ENCODE results near the gene WRAP73.

DNA sequence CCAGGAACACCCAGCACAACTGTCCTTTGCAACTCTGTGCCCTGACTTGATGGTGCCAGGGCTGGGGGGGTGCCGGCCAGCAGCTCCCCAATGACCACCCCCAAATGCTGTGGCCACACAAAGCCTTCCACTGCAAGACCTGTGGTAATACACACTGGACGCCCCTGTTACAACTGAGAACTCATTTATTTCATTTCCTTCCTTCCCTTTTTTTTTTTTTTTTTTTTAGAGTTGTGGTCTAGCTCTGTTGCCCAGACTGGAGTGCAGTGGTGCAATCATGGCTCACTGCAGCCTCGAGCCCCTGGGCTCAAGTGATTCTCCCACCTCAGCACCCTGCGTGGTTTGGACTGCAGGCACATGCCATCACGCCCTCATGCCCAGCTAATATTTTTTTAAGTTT is 27.6 kb upstream of the WRAP73 start:
- TF ChIP-seq POLR2A (IDR thresholded peaks at IDR 0.05): no peak
- TF ChIP-seq, protein P1, sequence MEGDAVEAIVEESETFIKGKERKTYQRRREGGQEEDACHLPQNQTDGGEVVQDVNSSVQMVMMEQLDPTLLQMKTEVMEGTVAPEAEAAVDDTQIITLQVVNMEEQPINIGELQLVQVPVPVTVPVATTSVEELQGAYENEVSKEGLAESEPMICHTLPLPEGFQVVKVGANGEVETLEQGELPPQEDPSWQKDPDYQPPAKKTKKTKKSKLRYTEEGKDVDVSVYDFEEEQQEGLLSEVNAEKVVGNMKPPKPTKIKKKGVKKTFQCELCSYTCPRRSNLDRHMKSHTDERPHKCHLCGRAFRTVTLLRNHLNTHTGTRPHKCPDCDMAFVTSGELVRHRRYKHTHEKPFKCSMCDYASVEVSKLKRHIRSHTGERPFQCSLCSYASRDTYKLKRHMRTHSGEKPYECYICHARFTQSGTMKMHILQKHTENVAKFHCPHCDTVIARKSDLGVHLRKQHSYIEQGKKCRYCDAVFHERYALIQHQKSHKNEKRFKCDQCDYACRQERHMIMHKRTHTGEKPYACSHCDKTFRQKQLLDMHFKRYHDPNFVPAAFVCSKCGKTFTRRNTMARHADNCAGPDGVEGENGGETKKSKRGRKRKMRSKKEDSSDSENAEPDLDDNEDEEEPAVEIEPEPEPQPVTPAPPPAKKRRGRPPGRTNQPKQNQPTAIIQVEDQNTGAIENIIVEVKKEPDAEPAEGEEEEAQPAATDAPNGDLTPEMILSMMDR (IDR thresholded peaks at IDR 0.05): no peak
